CD14-positive monocyte (primary cell): ENCODE results near the gene ACVR1. TPM values are rescaled to one million over a fixed set of nuclear protein-coding genes. Genes with fewer than 3 reads are reported as not detected.

Experiments used
- DNase-seq, 3 donors: peaks; one replicate each; pipeline ENCODE4 v3.0.0-alpha.2; 2011 to 2022
- H2AFZ ChIP-seq: 2 replicates; pipeline ENCODE4 v1.6.0; 2012; ENCODE audit warnings: mild to moderate bottlenecking, low read depth, low read length, inconsistent platforms; ENCODE audit not compliant: insufficient read depth, poor library complexity, severe bottlenecking
- H3K27ac ChIP-seq, 2 donors: 1 replicate in 1 of 2; 2 replicates in 1 of 2; pipeline ENCODE4 v1.5.1; 2012 to 2013; ENCODE audit warnings: low read length in 2 of 2, control low read depth in 1 of 2, inconsistent platforms in 1 of 2, low read depth in 1 of 2, mild to moderate bottlenecking in 1 of 2
- H3K27me3 ChIP-seq, 2 donors: one replicate each; pipeline versions ENCODE4 v1.6.0 to v1.6.1; 2011 to 2013; ENCODE audit warnings: low read length in 2 of 2; ENCODE audit not compliant: control insufficient read depth in 2 of 2, insufficient read depth in 2 of 2
- H3K36me3 ChIP-seq, 2 donors: replicated peaks in 1 of 2; 1 replicate in 1 of 2; 2 replicates in 1 of 2; pipeline versions ENCODE4 v1.5.1 to v1.6.1; 2012 to 2013; ENCODE audit warnings: low read length in 2 of 2, control low read depth in 1 of 2, inconsistent platforms in 1 of 2, mild to moderate bottlenecking in 1 of 2; ENCODE audit not compliant: insufficient read depth in 2 of 2, control insufficient read depth in 1 of 2
- H3K4me1 ChIP-seq, 2 donors: 1 replicate in 1 of 2; 2 replicates in 1 of 2; pipeline versions ENCODE4 v1.5.1 to v1.6.1; 2012 to 2013; ENCODE audit warnings: low read length in 2 of 2, control low read depth in 1 of 2, inconsistent platforms in 1 of 2, mild to moderate bottlenecking in 1 of 2, moderate library complexity in 1 of 2; ENCODE audit not compliant: insufficient read depth in 2 of 2, control insufficient read depth in 1 of 2
- H3K4me2 ChIP-seq: replicated peaks from 2 replicates; pipeline ENCODE3; 2012; ENCODE audit warnings: low read length, moderate library complexity, mild to moderate bottlenecking; ENCODE audit not compliant: poor library complexity, severe bottlenecking; ENCODE audit errors: extremely low read depth
- H3K4me3 ChIP-seq, 3 experiments: fragments of 200-600 bp in 1 of 3; sonication (generic) in 1 of 3; replicated peaks in 1 of 3; 1 replicate in 2 of 3; 2 replicates in 1 of 3; pipeline ENCODE4 v1.5.1; 2011 to 2013; ENCODE audit warnings: low read length in 3 of 3, mild to moderate bottlenecking in 3 of 3, control low read depth in 2 of 3, low read depth in 2 of 3, inconsistent platforms in 1 of 3, moderate library complexity in 1 of 3
- H3K79me2 ChIP-seq: 2 replicates; pipeline ENCODE4 v1.6.0; 2012; ENCODE audit warnings: mild to moderate bottlenecking, control low read depth, inconsistent platforms, low read length, moderate library complexity; ENCODE audit not compliant: insufficient read depth
- H3K9ac ChIP-seq: 2 replicates; pipeline ENCODE4 v1.6.0; 2017; ENCODE audit warnings: low read length, mild to moderate bottlenecking; ENCODE audit not compliant: insufficient read depth, poor library complexity, severe bottlenecking
- H3K9me3 ChIP-seq, 2 donors: replicated peaks in 1 of 2; 1 replicate in 1 of 2; 2 replicates in 1 of 2; pipeline versions ENCODE4 v1.5.1 to v1.6.1; 2012 to 2013; ENCODE audit warnings: low read length in 2 of 2, control low read depth in 1 of 2; ENCODE audit not compliant: control insufficient read depth in 1 of 2, insufficient read depth in 1 of 2
- H4K20me1 ChIP-seq: 2 replicates; pipeline ENCODE4 v1.6.0; 2012; ENCODE audit warnings: mild to moderate bottlenecking, low read length, control low read depth, moderate library complexity; ENCODE audit not compliant: insufficient read depth
- H3K27ac Mint-ChIP-seq, 7 donors: one replicate each; pipeline ENCODE4 v1.8.0; 2020; ENCODE audit warnings: mild to moderate bottlenecking in 7 of 7, mixed read lengths in 7 of 7, moderate library complexity in 6 of 7, inconsistent platforms in 2 of 7
- H3K27me3 Mint-ChIP-seq, 3 donors: one replicate each; pipeline ENCODE4 v1.8.0; 2021 to 2022; ENCODE audit warnings: low read depth in 3 of 3, mild to moderate bottlenecking in 3 of 3, mixed read lengths in 3 of 3, moderate library complexity in 3 of 3, inconsistent platforms in 1 of 3
- H3K36me3 Mint-ChIP-seq, 2 donors: one replicate each; pipeline ENCODE4 v1.8.0; 2020; ENCODE audit warnings: mixed read lengths in 2 of 2, inconsistent platforms in 1 of 2, mild to moderate bottlenecking in 1 of 2
- H3K4me1 Mint-ChIP-seq: one replicate; pipeline ENCODE4 v1.8.0; 2020; ENCODE audit warnings: mild to moderate bottlenecking, mixed read lengths
- H3K4me3 Mint-ChIP-seq, 2 donors: one replicate each; pipeline ENCODE4 v1.8.0; 2020; ENCODE audit warnings: mild to moderate bottlenecking in 2 of 2, mixed read lengths in 2 of 2, moderate library complexity in 1 of 2
- H3K9me3 Mint-ChIP-seq, 7 donors: one replicate each; pipeline ENCODE4 v1.8.0; 2020 to 2022; ENCODE audit warnings: mixed read lengths in 7 of 7, mild to moderate bottlenecking in 6 of 7, moderate library complexity in 6 of 7, inconsistent platforms in 2 of 7
- CTCF ChIP-seq: fragments of 200-600 bp; IDR thresholded peaks from one replicate; pipeline ENCODE4 v1.8.0; 2022; ENCODE audit warnings: antibody characterized with exemption, mild to moderate bottlenecking
- WGBS: methylation state at CpG from one replicate; pipeline ENCODE4 v1.1.5; 2013; ENCODE audit warnings: missing lambda C conversion rate; ENCODE audit not compliant: insufficient coverage; 5-methylcytosine and 5-hydroxymethylcytosine counted together
- intact Hi-C, 2 donors: fragments of 100-400 bp; cut with micrococcal nuclease; formaldehyde crosslinking; loops; one replicate each; pipeline versions ENCODE4 v1.15.0 to v1.15.1; 2023
- polyA plus RNA-seq, 3 donors: library from polyadenylated mRNA; depleted of rRNA in 1 of 3; unstranded in 2 of 3; stranded (reverse) in 1 of 3; fragments of 300-500 nt in 2 of 3; fragments of >200 nt in 1 of 3; fragmentation: Illumina TruSeq in 2 of 3; gene quantifications; 1 replicate in 2 of 3; 2 replicates in 1 of 3; pipeline ENCODE4 v1.2.3, GENCODE V29; 2012 to 2021

Gene ACVR1
- polyA plus RNA-seq, 3 donors = 2.8 to 13.4 (median 4.9) TPM

- Mint-ChIP-seq H3K4me3 (no peak overlapping the region), H3K27me3 (peaks cover 0 to 2% (median 0%) of the 10 kb centered on the region in 3 donors), H3K27ac (no peak overlapping the region), H3K4me1 (no peaks in the 10 kb centered on the region), H3K36me3 (no peaks in the 10 kb centered on the region), H3K9me3 (peaks cover 0 to 12% (median 4%) of the 10 kb centered on the region in 7 donors)
- Histone ChIP-seq H2AFZ (no peak overlapping the region), H3K4me2 (no peak overlapping the region), H3K4me1 (no peaks in the 10 kb centered on the region), H3K27ac (no peak overlapping the region), H3K27me3 (no peaks in the 10 kb centered on the region), H3K36me3 (no peaks in the 10 kb centered on the region), H3K4me3 (no peak overlapping the region), H3K79me2 (no peaks in the 10 kb centered on the region), H4K20me1 (no peaks in the 10 kb centered on the region), H3K9me3 (peaks cover 0 to 2% of the 10 kb centered on the region in 2 donors), H3K9ac (no peak overlapping the region)
- TF ChIP-seq CTCF = no peak
- 89% methylated on average over 3 of the region's 6 CpGs for WGBS
- DNase-seq = no peak
- intact Hi-C loops = no loop called here
These were observed 43.1 kb upstream of the ACVR1 start for GRCh38 chr2:157919181-157919580.

GRCh38 chr2:157918319-157918718, 42.2 kb upstream of the ACVR1 start:
- Histone ChIP-seq H3K27ac (no peak overlapping the region), H3K36me3 (no peaks in the 10 kb centered on the region), H3K4me2 (no peak overlapping the region), H3K4me3 (no peak overlapping the region), H3K79me2 (no peaks in the 10 kb centered on the region), H4K20me1 (no peaks in the 10 kb centered on the region), H3K9me3 (peaks cover 0 to 2% of the 10 kb centered on the region in 2 donors), H3K9ac (no peak overlapping the region), H3K27me3 (no peaks in the 10 kb centered on the region), H2AFZ (no peak overlapping the region), H3K4me1 (no peaks in the 10 kb centered on the region)
- no peaks in the 10 kb centered on the region for H3K4me1 Mint-ChIP-seq
- no peak for TF ChIP-seq CTCF
- no peak for DNase-seq
- H3K4me3 Mint-ChIP-seq = no peak overlapping the region
- WGBS = no CpG with 5 or more reads among the region's 1 CpG
- intact Hi-C loops = no loop called here
- no peak overlapping the region for H3K27ac Mint-ChIP-seq
- H3K9me3 Mint-ChIP-seq = peaks cover 0 to 12% (median 4%) of the 10 kb centered on the region in 7 donors
- no peaks in the 10 kb centered on the region for H3K36me3 Mint-ChIP-seq
- H3K27me3 Mint-ChIP-seq = peaks cover 0 to 3% (median 0%) of the 10 kb centered on the region in 3 donors
